NCI-H128 (cell line): Measurements from ENCODE around the gene TM7SF2.
"Not testable (repeated sequence)": the region's sequence is repeated elsewhere in the genome, so short reads cannot be mapped to it uniquely, and the experiment has no call there.

Experiments
- DNase-seq: peaks from one replicate; lab custom pipeline; 2025; ENCODE audit not compliant: unreplicated experiment; lab: John Stamatoyannopoulos, UW

Gene TM7SF2

DNA sequence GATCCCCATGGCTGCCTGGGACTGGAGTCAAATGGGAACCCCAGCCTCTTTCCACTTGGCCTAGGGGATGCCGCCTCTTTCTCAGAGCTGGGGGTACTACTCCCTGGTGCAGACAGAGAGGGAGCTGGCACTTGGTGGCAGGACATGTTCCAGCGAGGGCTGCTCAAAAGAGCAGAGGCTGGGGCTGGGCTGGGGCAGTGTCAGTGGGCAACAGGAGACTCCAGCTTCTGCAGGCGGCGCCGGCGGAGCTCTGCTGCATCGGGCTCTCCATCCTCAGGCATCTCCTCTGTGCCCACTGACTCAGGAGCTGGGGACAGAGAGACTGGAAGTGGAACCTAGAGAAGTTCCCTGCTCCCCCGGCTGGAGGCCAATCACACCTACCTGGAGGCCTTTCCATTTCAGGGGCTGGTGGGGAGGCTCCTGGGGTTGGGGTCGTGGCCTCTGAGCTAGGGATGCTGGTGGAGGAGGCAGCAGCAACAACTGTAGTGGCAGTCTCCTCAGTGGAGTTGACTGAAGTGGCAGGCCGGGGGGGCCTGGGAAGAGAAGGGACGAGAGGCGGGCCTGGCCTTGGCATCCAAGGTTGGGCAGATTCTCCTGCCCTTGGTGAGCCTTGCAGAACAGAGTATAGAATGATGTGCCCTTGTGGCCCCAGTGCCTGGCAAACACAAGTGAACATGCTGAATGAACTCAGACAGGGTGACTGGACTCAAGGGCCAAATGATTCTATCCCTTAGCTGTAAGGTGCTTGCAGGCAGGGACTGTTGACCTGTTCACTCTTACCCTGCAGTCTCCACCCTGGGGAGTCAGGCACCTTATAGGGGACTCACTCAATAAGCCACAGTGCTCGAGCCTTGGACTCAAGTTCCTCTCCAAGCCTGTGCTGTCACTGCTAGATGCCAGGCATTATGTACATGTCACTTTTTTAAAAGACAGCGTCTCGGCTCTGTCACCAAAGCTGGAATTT is 16.8 kb downstream of the TM7SF2 start:
- DNase-seq = no peak

DNA sequence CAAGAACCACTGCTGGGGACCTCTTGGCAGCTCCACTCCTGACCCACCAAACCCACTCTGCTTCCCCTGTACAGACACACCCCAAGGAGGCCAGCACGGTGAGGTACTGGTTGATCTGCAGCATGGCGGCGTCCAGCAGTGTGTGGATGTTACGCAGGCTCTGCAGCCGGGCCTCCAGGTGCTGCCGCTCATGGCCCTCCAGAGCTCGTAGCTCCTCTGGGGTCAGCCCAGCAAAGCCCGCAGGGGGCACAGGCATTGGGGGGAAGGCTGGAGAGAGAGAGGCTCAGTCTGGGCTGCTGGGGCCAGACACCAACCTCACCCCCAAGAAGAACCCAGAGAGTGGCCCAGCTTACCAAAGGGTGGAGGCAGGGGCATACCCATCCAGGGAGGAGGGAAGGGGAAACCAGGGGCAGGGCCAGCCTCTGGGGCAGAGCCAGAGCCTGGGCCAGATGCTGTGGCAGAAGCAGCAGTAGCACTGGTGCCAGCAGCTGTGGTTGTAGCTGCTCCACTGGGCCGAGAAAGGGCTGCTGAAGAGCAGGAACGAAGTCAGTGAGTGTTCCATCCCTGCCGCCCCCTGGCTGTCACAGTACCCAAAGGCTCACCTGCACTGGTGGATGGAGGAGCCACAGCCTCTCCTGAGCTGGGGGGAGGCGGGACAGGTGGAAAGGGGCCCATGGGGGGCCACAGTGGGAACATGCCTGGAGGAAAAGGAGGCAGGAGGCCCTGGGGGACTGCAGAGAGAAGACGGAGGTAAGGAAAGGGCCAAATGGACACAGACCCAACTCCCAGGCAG is 18.2 kb downstream of the TM7SF2 start:
- no peak for DNase-seq

DNA sequence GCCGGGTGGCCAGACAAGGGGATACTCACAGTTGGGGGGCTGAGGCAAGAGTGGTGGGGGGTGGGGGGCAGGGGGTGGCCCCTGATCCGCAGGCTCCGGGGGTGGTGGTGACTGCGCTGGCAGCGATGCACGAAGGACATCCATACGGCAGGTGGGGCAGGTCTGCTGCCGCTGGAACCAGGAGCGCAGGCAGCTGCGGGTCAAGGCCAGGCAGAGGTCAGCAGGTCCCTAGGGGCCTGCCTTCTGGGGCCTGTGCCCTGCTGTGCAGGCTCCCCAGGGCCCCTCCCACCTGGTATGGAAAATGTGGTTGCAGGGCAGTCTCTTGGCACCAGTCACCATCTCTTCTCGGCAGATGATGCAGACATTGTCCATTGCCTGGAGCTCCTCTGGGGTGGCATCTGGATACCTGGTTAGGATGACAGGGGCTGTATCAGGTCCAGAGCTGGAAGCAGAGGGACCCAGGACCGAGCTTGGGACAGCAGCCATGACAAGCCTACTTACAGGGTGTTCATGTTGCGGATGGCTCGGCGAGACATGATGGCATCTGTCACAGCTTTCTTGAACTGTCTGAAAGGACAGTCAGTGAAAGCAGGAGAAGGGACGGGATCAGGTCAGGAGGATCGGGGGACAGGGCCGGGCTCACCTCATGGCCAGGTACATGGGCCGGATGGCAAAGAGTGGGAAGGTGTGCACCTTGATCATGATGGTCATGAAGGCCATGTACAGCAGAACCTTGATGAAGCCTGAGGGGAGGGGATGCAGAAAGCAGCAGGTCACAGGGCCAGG is 19.2 kb downstream of the TM7SF2 start:
- no peak for DNase-seq

DNA sequence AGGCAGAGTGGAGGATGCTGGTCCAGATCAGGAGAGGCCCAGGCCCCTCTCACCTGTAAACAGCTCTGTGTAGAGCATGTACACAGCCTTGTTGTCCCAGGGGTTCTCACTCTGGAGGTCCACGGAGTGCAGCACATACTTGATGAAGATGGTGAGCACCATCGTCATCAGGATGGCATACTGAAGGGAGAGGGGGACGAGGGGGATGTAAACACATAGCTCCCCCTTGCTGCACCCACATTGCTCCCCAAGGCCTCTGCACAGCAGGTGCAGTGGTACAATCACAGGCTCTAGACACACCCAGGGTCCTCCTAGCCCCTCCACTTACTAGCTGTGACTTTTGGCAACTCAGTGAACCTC is 19.7 kb downstream of the TM7SF2 start:
- DNase-seq = no peak

DNA sequence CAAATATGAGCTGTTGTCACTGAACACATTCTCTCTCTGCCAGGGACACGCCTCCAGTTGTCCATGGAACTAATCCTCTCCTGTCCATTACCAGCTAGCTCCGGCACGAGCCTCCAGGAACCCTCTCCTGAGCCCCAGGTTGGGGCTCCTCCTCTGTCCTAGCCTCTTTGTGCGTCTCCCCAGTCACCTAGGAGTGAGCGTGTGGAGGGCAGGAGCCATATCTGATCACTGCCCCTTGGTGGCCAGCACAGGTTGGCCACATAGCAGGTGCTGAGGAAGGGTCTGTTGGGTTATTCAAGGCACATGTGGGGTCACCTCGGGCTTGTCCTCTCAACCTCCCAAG is 20.2 kb downstream of the TM7SF2 start:
- no peak for DNase-seq

- DNase-seq = no peak
These were observed 20.7 kb downstream of the TM7SF2 start for GRCh38 chr11:65132238-65132987.

DNA sequence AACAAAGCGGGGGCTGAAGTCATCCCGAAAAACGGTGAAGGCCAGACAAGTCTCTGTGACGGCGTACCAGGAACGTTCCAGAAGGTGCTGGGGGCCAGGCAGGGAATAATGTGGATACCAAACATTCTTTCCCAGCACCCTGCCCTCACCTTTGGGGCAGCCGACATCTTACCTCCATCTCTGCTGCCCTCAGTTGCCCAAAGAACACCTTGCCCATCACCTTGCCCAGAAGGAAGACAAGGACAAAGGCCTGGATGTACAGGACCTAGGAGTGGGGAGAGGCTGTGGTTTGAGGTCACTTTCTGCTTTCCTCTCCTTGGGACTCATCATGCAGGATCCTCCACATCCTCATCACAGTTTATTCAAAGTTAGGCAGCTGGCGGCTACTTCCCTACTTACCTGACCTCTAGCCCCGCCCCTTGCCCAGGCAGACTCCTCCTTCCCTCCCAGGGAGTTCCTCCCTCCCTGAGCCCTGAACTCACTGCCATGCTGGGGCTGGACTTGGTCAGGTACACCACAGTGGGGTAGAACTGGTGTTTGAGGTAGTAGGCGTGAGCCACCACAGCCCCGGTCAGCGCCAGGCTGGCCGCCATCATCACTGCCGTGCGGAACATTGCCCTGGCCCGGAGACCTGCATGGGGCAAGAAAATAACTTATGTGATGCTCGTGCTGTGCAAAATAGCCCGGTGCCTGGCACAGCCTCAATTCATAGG is 21.5 kb downstream of the TM7SF2 start:
- DNase-seq = no peak

- no peak for DNase-seq
These were observed 22.1 kb downstream of the TM7SF2 start for GRCh38 chr11:65133724-65134123.

DNA sequence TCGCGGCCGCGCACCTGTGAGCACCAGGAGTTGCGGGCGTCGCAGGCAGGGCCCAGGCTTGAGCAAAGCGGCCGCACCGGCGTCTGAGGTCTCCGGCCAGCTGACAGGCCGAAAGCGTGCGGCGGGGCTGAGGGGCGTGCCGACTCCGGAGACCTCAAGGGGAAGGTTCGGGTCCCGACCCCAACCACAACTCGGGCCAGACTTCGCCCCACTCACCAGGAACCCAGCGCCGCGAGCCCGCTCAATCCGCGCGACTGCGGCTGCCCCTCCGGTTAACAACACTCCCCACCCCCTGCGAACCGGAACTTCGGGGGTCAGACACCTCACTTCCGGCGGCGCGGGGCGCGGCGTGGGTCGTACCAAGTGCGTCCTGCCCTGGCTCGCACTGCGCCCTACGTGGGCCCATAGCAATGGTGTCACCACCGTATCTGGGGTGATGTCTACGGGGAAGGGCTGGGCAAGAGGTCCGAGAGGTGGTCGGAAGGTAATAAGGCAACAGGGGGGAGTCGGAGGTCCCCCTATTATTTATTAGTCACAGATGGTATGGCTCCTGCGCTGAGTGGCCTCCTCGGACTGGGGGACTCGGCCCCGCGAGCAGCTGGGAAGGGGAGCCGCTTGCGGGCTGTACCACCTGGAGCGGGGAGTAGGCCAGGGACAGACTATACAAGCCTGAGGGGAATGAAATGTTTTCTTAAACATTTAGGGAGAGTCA is 22.7 kb downstream of the TM7SF2 start, which contains the start of gene SYVN1:
Gene SYVN1 (minus strand): TSS at position 280 of the 712 bp plus-strand sequence. CDS start 918 bp downstream, outside the sequence.
- peak; percentile 87 for DNase-seq

DNA sequence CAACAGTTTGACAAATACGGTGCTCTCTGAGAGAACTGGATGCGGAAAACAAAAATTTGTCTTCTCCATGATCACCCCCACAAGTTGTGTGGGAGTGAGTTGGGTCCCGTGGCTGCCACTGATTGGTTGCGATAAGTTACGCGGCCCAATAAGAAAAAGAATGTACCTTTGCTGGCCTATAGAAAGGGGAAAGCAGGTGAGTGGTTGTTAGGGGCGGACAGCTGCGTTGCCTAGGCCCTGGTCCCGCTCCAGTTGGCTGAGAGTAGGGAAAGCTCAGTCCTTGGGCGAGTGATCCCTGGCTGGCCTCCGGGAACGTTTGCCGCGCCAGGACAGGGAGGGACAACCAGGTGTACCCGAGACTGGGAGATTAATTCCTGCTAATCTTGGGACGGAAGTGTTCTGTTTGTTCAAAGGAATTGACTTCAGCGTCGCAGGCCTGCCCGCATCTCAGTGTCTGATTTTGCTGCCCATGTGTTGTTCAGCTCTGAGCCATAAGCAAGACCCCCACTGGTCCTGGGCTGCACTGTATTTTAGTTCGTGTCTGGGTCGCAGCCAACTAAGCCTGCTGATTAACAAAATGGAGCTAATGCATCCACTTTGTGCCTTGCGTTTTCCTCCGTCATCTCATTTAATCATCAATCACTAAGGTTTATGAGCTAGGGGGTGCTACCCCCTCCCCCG is 23.4 kb downstream of the TM7SF2 start:
- peak; percentile 94 for DNase-seq

DNA sequence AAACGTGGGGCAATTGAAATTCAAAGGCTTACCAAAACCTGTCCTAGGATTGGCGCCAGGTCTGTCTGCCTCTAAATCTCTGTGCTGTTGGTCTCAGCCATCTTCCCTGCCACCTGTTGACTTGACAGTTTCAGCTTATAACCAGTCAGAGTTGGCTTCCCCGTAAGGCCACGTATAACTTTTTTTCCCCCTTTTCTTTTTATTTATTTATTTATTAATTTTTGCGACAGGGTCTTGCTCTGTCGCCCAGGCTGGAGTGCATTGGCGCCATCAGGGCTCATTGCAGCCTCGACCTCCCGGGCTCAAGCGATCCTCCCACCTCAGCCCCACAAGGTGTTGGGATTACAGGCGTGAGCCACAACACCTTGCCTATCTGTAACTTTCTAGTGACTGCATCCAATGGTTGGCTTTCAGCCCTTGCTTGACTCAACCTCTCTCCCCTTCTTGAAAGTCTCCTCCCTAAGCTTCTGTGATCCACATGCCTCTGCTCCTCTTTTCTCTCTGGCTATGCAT is 24.0 kb downstream of the TM7SF2 start:
- no peak for DNase-seq

DNA sequence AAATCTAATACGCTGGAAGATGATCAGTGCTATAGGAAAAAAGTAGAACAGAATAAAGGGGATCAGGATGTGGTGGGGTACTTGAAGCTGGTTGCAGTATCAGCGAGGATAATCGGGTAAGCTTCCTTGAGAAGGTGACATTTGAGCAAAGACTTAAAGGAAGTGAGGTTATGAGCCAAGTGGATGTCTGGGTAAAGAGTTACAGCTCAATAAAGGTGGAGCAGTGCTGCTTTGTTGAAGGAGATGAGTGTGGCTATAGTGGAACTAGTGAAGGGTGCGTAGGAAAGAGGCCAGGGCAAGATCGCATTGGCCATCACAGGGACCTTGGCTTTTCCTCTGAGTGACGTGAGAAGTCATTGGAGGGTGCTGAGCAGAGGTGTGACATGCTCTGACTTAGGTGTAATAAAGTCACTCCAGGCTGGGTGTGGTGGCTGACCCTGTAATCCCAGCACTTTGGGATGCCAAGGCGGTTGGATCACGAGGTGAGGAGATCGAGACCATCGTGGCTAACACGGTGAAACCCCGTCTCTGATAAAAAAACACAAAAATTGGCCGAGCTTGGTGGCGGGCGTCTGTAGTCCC is 24.9 kb downstream of the TM7SF2 start:
- DNase-seq = no peak

- DNase-seq = no peak
These were observed 30.3 kb downstream of the TM7SF2 start for GRCh38 chr11:65141896-65142494.

GRCh38 chr11:65147352-65148075 is 35.8 kb downstream of the TM7SF2 start:
- no peak for DNase-seq

- DNase-seq = no peak
These were observed 37.0 kb downstream of the TM7SF2 start for GRCh38 chr11:65148657-65149056.

GRCh38 chr11:65150131-65150508 is 38.4 kb downstream of the TM7SF2 start:
- DNase-seq = not testable (repeated sequence)
